ENCODE data around the gene CSKMT. TPM values are rescaled to one million over a fixed set of nuclear protein-coding genes. Genes with fewer than 3 reads are reported as not detected.
"Not testable (repeated sequence)": the region's sequence is repeated elsewhere in the genome, so short reads cannot be mapped to it uniquely, and the experiment has no call there.

Gene CSKMT
- total RNA-seq, 2 donors from 2014 or later, result 29.9 to 39.4 TPM

DNA sequence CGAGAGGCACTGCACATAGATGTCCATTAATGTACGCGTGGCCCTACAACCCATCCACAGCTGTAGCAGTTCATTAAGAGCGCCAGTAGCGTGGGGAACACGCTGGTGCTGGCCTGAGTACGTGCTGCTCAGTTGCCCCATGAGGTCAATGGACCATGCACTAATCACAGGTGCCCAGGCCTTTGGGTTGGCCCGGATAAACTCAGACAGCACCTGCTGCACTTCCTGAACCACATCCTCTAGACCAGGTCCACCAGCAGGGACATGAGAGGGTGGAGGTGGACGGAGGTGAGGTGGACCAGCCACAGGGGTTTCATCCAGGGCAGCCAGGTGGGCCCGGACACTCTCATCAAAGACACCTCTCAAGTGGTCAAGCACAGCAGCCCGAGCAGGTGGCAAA is 15.6 kb upstream of the CSKMT start:
- Histone ChIP-seq H3K4me1 (ENCODE audit: control insufficient read depth, insufficient read depth, low read length) (no peaks in the 10 kb centered on the region), H3K9me3 (ENCODE audit: control insufficient read depth, low read length) (no peaks in the 10 kb centered on the region), H3K27ac (ENCODE audit: low read depth, low read length) (no peak overlapping the region), H3K27me3 (ENCODE audit: control insufficient read depth, insufficient read depth, low read length, poor library complexity, severe bottlenecking) (no peaks in the 10 kb centered on the region), H3K9ac (ENCODE audit: extremely low read depth, low read length, poor library complexity, severe bottlenecking) (no peak overlapping the region), H3K36me3 (ENCODE audit: control insufficient read depth, insufficient read depth, low read length) (peaks cover 26% of the 10 kb centered on the region), H3K4me3 (ENCODE audit: low read length) (no peak overlapping the region)
- 93 to 98% methylated on average over 9 to 11 of the region's 11 CpGs for WGBS, 2 experiments (ENCODE audit: insufficient coverage in 1 of 2, insufficient read length in 1 of 2)
- no peak overlapping the region for H3K27ac Mint-ChIP-seq
- no peaks in the 10 kb centered on the region for H3K9me3 Mint-ChIP-seq
- no peak for DNase-seq
- no peak overlapping the region for H3K4me3 Mint-ChIP-seq
- TF ChIP-seq, protein P1, sequence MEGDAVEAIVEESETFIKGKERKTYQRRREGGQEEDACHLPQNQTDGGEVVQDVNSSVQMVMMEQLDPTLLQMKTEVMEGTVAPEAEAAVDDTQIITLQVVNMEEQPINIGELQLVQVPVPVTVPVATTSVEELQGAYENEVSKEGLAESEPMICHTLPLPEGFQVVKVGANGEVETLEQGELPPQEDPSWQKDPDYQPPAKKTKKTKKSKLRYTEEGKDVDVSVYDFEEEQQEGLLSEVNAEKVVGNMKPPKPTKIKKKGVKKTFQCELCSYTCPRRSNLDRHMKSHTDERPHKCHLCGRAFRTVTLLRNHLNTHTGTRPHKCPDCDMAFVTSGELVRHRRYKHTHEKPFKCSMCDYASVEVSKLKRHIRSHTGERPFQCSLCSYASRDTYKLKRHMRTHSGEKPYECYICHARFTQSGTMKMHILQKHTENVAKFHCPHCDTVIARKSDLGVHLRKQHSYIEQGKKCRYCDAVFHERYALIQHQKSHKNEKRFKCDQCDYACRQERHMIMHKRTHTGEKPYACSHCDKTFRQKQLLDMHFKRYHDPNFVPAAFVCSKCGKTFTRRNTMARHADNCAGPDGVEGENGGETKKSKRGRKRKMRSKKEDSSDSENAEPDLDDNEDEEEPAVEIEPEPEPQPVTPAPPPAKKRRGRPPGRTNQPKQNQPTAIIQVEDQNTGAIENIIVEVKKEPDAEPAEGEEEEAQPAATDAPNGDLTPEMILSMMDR (conservative IDR thresholded peaks at IDR 0.05), result no peak
- H3K36me3 Mint-ChIP-seq (ENCODE audit: low read depth), result peaks cover 19% of the 10 kb centered on the region
- no peaks in the 10 kb centered on the region for H3K27me3 Mint-ChIP-seq (ENCODE audit: insufficient read depth)
- H3K4me1 Mint-ChIP-seq, result peaks cover 7% of the 10 kb centered on the region

DNA sequence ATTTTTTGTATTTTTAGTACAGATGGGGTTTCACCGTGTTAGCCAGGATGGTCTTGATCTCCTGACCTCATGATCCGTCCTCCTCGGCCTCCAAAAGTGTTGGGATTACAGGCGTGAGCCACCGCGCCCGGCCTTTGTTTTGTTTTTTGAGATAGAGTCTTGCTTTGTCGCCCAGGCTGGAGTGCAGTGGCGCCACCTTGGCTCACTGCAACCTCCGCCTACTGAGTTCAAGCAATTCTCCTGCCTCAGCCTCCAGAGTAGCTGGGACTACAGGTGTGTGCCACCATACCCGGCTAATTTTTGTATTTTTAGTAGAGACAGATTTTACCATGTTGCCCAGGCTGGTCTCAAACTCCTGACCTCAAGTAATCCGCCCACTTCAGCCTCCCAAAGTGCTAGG is 14.8 kb upstream of the CSKMT start:
- H3K9me3 Mint-ChIP-seq; H3K27ac Mint-ChIP-seq; DNase-seq; H3K4me3 Mint-ChIP-seq; H3K27ac ChIP-seq (ENCODE audit: low read depth, low read length); H3K4me1 Mint-ChIP-seq; H3K4me1 ChIP-seq (ENCODE audit: control insufficient read depth, insufficient read depth, low read length); H3K27me3 ChIP-seq (ENCODE audit: control insufficient read depth, insufficient read depth, low read length, poor library complexity, severe bottlenecking); H3K4me3 ChIP-seq (ENCODE audit: low read length); H3K27me3 Mint-ChIP-seq (ENCODE audit: insufficient read depth); H3K9ac ChIP-seq (ENCODE audit: extremely low read depth, low read length, poor library complexity, severe bottlenecking); H3K9me3 ChIP-seq (ENCODE audit: control insufficient read depth, low read length): not testable (repeated sequence)
- TF ChIP-seq, protein P1 (conservative IDR thresholded peaks at IDR 0.05), result peak; percentile 15
- peaks cover 19% of the 10 kb centered on the region for H3K36me3 ChIP-seq (ENCODE audit: control insufficient read depth, insufficient read depth, low read length)
- H3K36me3 Mint-ChIP-seq (ENCODE audit: low read depth), result peaks cover 15% of the 10 kb centered on the region
- WGBS, 2 experiments (ENCODE audit: insufficient coverage in 1 of 2, insufficient read length in 1 of 2), result 93 to 95% methylated on average over 9 to 12 of the region's 12 CpGs

DNA sequence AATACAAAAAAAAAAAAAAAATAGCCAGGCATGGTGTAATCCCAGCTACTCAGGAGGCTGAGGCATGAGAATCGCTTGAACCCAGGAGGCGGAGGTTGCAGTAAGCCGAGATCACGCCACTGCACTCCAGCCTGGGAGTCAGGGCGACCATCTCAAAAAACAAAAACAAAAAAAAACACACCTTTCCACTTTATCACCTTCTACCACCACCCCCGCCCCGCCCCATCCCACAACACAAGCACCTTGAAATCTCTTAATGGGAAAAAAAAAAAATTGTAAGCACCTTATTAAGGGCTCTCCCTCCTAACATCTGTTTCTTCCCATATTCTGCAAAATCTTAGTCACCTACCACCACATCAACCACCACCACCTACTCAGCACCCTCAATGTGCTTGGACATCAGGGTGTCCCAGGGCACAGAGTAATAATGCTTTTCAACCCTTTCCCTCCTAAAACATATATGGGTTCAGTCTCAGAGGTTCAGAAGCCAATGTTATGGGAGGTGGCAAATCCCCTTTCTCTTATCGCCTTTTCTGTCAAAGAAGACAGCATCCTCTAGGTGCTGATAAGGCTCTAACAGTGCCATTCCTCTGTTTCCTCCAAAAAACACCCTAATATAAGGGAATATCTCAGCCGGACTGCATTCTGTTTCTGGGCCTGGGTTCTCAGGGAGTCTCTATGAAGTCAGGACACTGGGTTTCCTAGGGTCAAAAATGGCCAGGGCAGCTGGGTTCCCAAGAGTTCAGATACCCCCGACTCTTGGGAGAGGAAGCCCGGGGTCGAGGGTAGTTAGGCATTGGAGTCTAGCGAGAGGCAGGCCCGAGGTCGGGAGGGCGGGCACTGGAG is 12.7 kb upstream of the CSKMT start:
- Mint-ChIP-seq H3K4me3 (peak overlapping the region; percentile 90), H3K36me3 (ENCODE audit: low read depth) (peaks cover 11% of the 10 kb centered on the region), H3K9me3 (no peaks in the 10 kb centered on the region), H3K27me3 (ENCODE audit: insufficient read depth) (no peaks in the 10 kb centered on the region), H3K27ac (peak overlapping the region; percentile 91), H3K4me1 (peaks cover 5% of the 10 kb centered on the region)
- Histone ChIP-seq H3K27me3 (ENCODE audit: control insufficient read depth, insufficient read depth, low read length, poor library complexity, severe bottlenecking) (no peaks in the 10 kb centered on the region), H3K9ac (ENCODE audit: extremely low read depth, low read length, poor library complexity, severe bottlenecking) (peak overlapping the region; percentile 81), H3K9me3 (ENCODE audit: control insufficient read depth, low read length) (no peaks in the 10 kb centered on the region), H3K36me3 (ENCODE audit: control insufficient read depth, insufficient read depth, low read length) (peaks cover 17% of the 10 kb centered on the region), H3K4me3 (ENCODE audit: low read length) (peak overlapping the region; percentile 99), H3K27ac (ENCODE audit: low read depth, low read length) (peak overlapping the region; percentile 72), H3K4me1 (ENCODE audit: control insufficient read depth, insufficient read depth, low read length) (no peaks in the 10 kb centered on the region)
- no peak for DNase-seq
- WGBS, 2 experiments (ENCODE audit: insufficient coverage in 1 of 2, insufficient read length in 1 of 2), result 38 to 56% methylated on average over 6 to 16 of the region's 16 CpGs
- TF ChIP-seq, protein P1 (conservative IDR thresholded peaks at IDR 0.05), result no peak

All from endodermal cell (in vitro differentiated cells).